Activated naive CD4-positive, alpha-beta T cell treated with Interleukin-2 at 50 U/mL for 16 hours (primary cell): ENCODE measurements around the gene NVL.

ENCODE experiments used
- DNase-seq: peaks from one replicate; pipeline ENCODE4 v3.0.0-alpha.2; 2020

Gene NVL

GRCh38 chr1:224189561-224189960 is 140.4 kb downstream of the NVL start:
- no peak for DNase-seq

GRCh38 chr1:224188286-224188685 is 141.7 kb downstream of the NVL start:
- no peak for DNase-seq

GRCh38 chr1:224185208-224185607 is 144.8 kb downstream of the NVL start:
- no peak for DNase-seq

- DNase-seq = peak; percentile 69
Measured at GRCh38 chr1:224183591-224184312, 146.2 kb downstream of the NVL start.

- peak; percentile 82 for DNase-seq
Measured at GRCh38 chr1:224182866-224183590, 146.9 kb downstream of the NVL start, which contains the start of gene DEGS1. Gene DEGS1, plus strand, starts transcription at chr1:224183240. Its CDS starts 97 bp downstream, at chr1:224183337.

GRCh38 chr1:224182057-224182865 is 147.7 kb downstream of the NVL start:
- peak; percentile 56 for DNase-seq

- DNase-seq = no peak
Measured at GRCh38 chr1:224181453-224181810, 148.5 kb downstream of the NVL start.

GRCh38 chr1:224180783-224181452 is 149.1 kb downstream of the NVL start:
- DNase-seq = no peak

DNA sequence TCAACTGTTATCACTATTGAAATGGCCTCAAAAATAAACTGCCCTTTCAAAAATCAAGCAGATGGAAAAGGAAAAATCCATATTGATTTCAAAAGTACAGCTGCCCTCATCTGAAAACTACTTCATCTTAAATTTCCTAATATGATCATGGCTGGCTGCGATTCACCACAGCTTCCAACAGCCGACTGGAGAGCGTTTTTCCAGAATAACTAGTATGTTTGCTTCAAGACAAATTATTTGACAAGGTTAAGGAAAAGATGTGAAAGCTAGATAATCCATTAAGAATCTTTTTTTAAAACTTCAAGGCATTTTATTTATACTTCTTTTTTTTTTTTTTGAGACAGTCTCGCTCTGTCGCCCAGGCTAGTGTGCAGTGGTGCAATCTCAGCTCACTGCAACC is 151.1 kb downstream of the NVL start:
- no peak for DNase-seq

GRCh38 chr1:224177356-224177999 is 152.5 kb downstream of the NVL start:
- DNase-seq = no peak
